ENCODE data around the gene NBPF4. TPM values are rescaled to one million over a fixed set of nuclear protein-coding genes. Genes with fewer than 3 reads are reported as not detected.
A peak's percentile ranks its signal among the peaks of the same experiment; 100 is the strongest.
"Not testable (repeated sequence)": the region's sequence is repeated elsewhere in the genome, so short reads cannot be mapped to it uniquely, and the experiment has no call there.

Gene NBPF4
- total and polyA plus RNA-seq, 10 of the 15 experiments (the other 5 are each of a cell fraction or from before 2014, with no cell fraction given) = not detected

GRCh38 chr1:108255426-108255825, 11.6 kb upstream of the NBPF4 start:
- H3K36me3 ChIP-seq (ENCODE audit: control insufficient read depth in 2 of 2, insufficient read depth in 2 of 2, low read length in 1 of 2); RAD21 ChIA-PET (ENCODE audit: unreplicated experiment); in situ Hi-C loops (cut with MboI); H3K27me3 ChIP-seq (replicated peaks in 1 of 2; ENCODE audit: control insufficient read depth in 2 of 2, insufficient read depth in 2 of 2, low read length in 1 of 2); H3K27ac ChIP-seq (ENCODE audit: control insufficient read depth, insufficient read depth); BruUV-seq (replicated peaks); H3K9ac ChIP-seq (ENCODE audit: control insufficient read depth, insufficient read depth, low read length); H2AFZ ChIP-seq (ENCODE audit: control insufficient read depth, low read depth, low read length); POLR2A ChIA-PET; H3K4me3 ChIP-seq; SMC1A ChIA-PET (ENCODE audit: uncharacterized antibody, unreplicated experiment); H3K79me2 ChIP-seq (ENCODE audit: control insufficient read depth, insufficient read depth, low read length); DNase-seq (ENCODE audit: low read depth, low spot score); H3K9me3 ChIP-seq (replicated peaks; ENCODE audit: control insufficient read depth, insufficient read depth, low read length); H4K20me1 ChIP-seq (ENCODE audit: control insufficient read depth, insufficient read depth); H3K4me1 ChIP-seq (ENCODE audit: control insufficient read depth, insufficient read depth, low read length); H3K4me2 ChIP-seq (ENCODE audit: control insufficient read depth, insufficient read depth); CTCF ChIA-PET; intact Hi-C loops (cut with micrococcal nuclease; ENCODE audit: unreplicated experiment): not testable (repeated sequence)
- peak; percentile 89 for FAIRE-seq
- peak; percentile 71 for ATAC-seq

- RAD21 ChIA-PET (ENCODE audit: unreplicated experiment); H3K27ac ChIP-seq (ENCODE audit: control insufficient read depth, insufficient read depth); ATAC-seq; intact Hi-C loops (cut with micrococcal nuclease; ENCODE audit: unreplicated experiment); DNase-seq (ENCODE audit: low read depth, low spot score); H4K20me1 ChIP-seq (ENCODE audit: control insufficient read depth, insufficient read depth); H2AFZ ChIP-seq (ENCODE audit: control insufficient read depth, low read depth, low read length); in situ Hi-C loops (cut with MboI); CTCF ChIA-PET; SMC1A ChIA-PET (ENCODE audit: uncharacterized antibody, unreplicated experiment); H3K79me2 ChIP-seq (ENCODE audit: control insufficient read depth, insufficient read depth, low read length); FAIRE-seq; H3K9me3 ChIP-seq (replicated peaks; ENCODE audit: control insufficient read depth, insufficient read depth, low read length); H3K4me1 ChIP-seq (ENCODE audit: control insufficient read depth, insufficient read depth, low read length); H3K36me3 ChIP-seq (ENCODE audit: control insufficient read depth in 2 of 2, insufficient read depth in 2 of 2, low read length in 1 of 2); H3K9ac ChIP-seq (ENCODE audit: control insufficient read depth, insufficient read depth, low read length); H3K4me3 ChIP-seq; BruUV-seq (replicated peaks); H3K27me3 ChIP-seq (replicated peaks in 1 of 2; ENCODE audit: control insufficient read depth in 2 of 2, insufficient read depth in 2 of 2, low read length in 1 of 2); POLR2A ChIA-PET; H3K4me2 ChIP-seq (ENCODE audit: control insufficient read depth, insufficient read depth): not testable (repeated sequence)
- WGBS (ENCODE audit: insufficient coverage, insufficient replicate concordance, low lambda C conversion rate, missing lambda C conversion rate) = no CpG with 5 or more reads among the region's 2 CpGs
Observed at GRCh38 chr1:108239426-108239825, 4.5 kb downstream of the NBPF4 start.

GRCh38 chr1:108235308-108235707, 8.6 kb downstream of the NBPF4 start:
- no CpG with 5 or more reads among the region's 2 CpGs for WGBS (ENCODE audit: insufficient coverage, insufficient replicate concordance, low lambda C conversion rate, missing lambda C conversion rate)
- RAD21 ChIA-PET (ENCODE audit: unreplicated experiment); H2AFZ ChIP-seq (ENCODE audit: control insufficient read depth, low read depth, low read length); H3K27ac ChIP-seq (ENCODE audit: control insufficient read depth, insufficient read depth); H3K27me3 ChIP-seq (replicated peaks in 1 of 2; ENCODE audit: control insufficient read depth in 2 of 2, insufficient read depth in 2 of 2, low read length in 1 of 2); POLR2A ChIA-PET; H3K4me1 ChIP-seq (ENCODE audit: control insufficient read depth, insufficient read depth, low read length); H3K79me2 ChIP-seq (ENCODE audit: control insufficient read depth, insufficient read depth, low read length); H4K20me1 ChIP-seq (ENCODE audit: control insufficient read depth, insufficient read depth); in situ Hi-C loops (cut with MboI); intact Hi-C loops (cut with micrococcal nuclease; ENCODE audit: unreplicated experiment); CTCF ChIA-PET; H3K4me2 ChIP-seq (ENCODE audit: control insufficient read depth, insufficient read depth); H3K9me3 ChIP-seq (replicated peaks; ENCODE audit: control insufficient read depth, insufficient read depth, low read length); ATAC-seq; SMC1A ChIA-PET (ENCODE audit: uncharacterized antibody, unreplicated experiment); DNase-seq (ENCODE audit: low read depth, low spot score); BruUV-seq (replicated peaks); H3K36me3 ChIP-seq (ENCODE audit: control insufficient read depth in 2 of 2, insufficient read depth in 2 of 2, low read length in 1 of 2); H3K9ac ChIP-seq (ENCODE audit: control insufficient read depth, insufficient read depth, low read length); FAIRE-seq; H3K4me3 ChIP-seq: not testable (repeated sequence)

- intact Hi-C loops (cut with micrococcal nuclease; ENCODE audit: unreplicated experiment); SMC1A ChIA-PET (ENCODE audit: uncharacterized antibody, unreplicated experiment); H3K4me3 ChIP-seq; BruUV-seq (replicated peaks); DNase-seq (ENCODE audit: low read depth, low spot score); H3K27ac ChIP-seq (ENCODE audit: control insufficient read depth, insufficient read depth); H3K79me2 ChIP-seq (ENCODE audit: control insufficient read depth, insufficient read depth, low read length); CTCF ChIA-PET; H3K9ac ChIP-seq (ENCODE audit: control insufficient read depth, insufficient read depth, low read length); RAD21 ChIA-PET (ENCODE audit: unreplicated experiment); H3K27me3 ChIP-seq (replicated peaks in 1 of 2; ENCODE audit: control insufficient read depth in 2 of 2, insufficient read depth in 2 of 2, low read length in 1 of 2); H3K4me2 ChIP-seq (ENCODE audit: control insufficient read depth, insufficient read depth); POLR2A ChIA-PET; H3K4me1 ChIP-seq (ENCODE audit: control insufficient read depth, insufficient read depth, low read length); in situ Hi-C loops (cut with MboI); H2AFZ ChIP-seq (ENCODE audit: control insufficient read depth, low read depth, low read length); H3K9me3 ChIP-seq (replicated peaks; ENCODE audit: control insufficient read depth, insufficient read depth, low read length); H4K20me1 ChIP-seq (ENCODE audit: control insufficient read depth, insufficient read depth); FAIRE-seq; H3K36me3 ChIP-seq (ENCODE audit: control insufficient read depth in 2 of 2, insufficient read depth in 2 of 2, low read length in 1 of 2); ATAC-seq: not testable (repeated sequence)
- no CpG with 5 or more reads among the region's 3 CpGs for WGBS (ENCODE audit: insufficient coverage, insufficient replicate concordance, low lambda C conversion rate, missing lambda C conversion rate)
Observed at GRCh38 chr1:108232183-108232582, 11.7 kb downstream of the NBPF4 start.
